HepG2 (cell line): ENCODE data around the gene GOSR1. TPM values are rescaled to one million over a fixed set of nuclear protein-coding genes. Genes with fewer than 3 reads are reported as not detected.

ENCODE experiments used
- ATAC-seq: fragments of 200-7000 bp; cut with Tn5 transposase; 3 replicates; pipeline ENCODE4 v1.9.1; 2020; ENCODE audit warnings: mild to moderate bottlenecking, moderate library complexity
- BruUV-seq: library from RNA; stranded (reverse); fragments of 400-500 nt; replicated peaks from 2 replicates; lab custom pipeline; 2021; lab: Mats Ljungman, UMichigan
- CTCF ChIA-PET: fragments of 300-600 bp; formaldehyde crosslinking; extraction: SDS; loops from one replicate; lab custom pipeline; 2021; ENCODE audit warnings: low total read pairs, inconsistent platforms, low intra/inter-chr PET ratio; lab: Yijun Ruan, JAX
- POLR2A ChIA-PET: fragments of 350-600 bp; sonication (Branson Sonifier 250); formaldehyde crosslinking; loops from one replicate; lab custom pipeline; 2020; ENCODE audit warnings: antibody characterized with exemption, inconsistent platforms; lab: Yijun Ruan, JAX
- DNase-seq: peaks from one replicate; pipeline ENCODE4 v3.0.0-alpha.2; 2015; ENCODE audit warnings: low spot score
- FAIRE-seq: peaks from 3 replicates; lab custom pipeline; 2011; peaks lifted over from hg19 to GRCh38; lab: Jason Lieb, UNC
- H2AFZ ChIP-seq: one replicate; pipeline ENCODE4 v1.6.1; 2011; ENCODE audit warnings: low read length, inconsistent platforms
- H3K27ac ChIP-seq: fragments of 300-600 bp; 3 replicates; pipeline ENCODE4 v1.8.0; 2011; ENCODE audit warnings: mixed run types, mild to moderate bottlenecking, mixed read lengths, low read length, inconsistent platforms; ENCODE audit not compliant: insufficient read depth; ENCODE audit errors: extremely low read length
- H3K27me3 ChIP-seq, 2 experiments: fragments of 200-600 bp in 1 of 2; 2 replicates in 1 of 2; 3 replicates in 1 of 2; pipeline versions ENCODE4 v1.6.0 to v1.8.0; 2011; ENCODE audit warnings: low read length in 2 of 2, mild to moderate bottlenecking in 2 of 2, moderate library complexity in 2 of 2, inconsistent platforms in 1 of 2; ENCODE audit not compliant: insufficient read depth in 2 of 2, control insufficient read depth in 1 of 2
- H3K36me3 ChIP-seq, 2 experiments: fragments of 200-600 bp in 1 of 2; replicated peaks in 1 of 2; 2 replicates in 1 of 2; 3 replicates in 1 of 2; pipeline versions ENCODE4 v1.5.1 to v1.8.0; 2011; ENCODE audit warnings: low read length in 2 of 2, inconsistent platforms in 1 of 2; ENCODE audit not compliant: insufficient read depth in 2 of 2, control insufficient read depth in 1 of 2
- H3K4me1 ChIP-seq: 2 replicates; pipeline ENCODE4 v1.5.1; 2012; ENCODE audit warnings: low read length, inconsistent platforms; ENCODE audit not compliant: insufficient read depth
- H3K4me2 ChIP-seq: 2 replicates; pipeline ENCODE4 v1.6.0; 2011; ENCODE audit warnings: low read depth, low read length, inconsistent platforms
- H3K4me3 ChIP-seq, 3 experiments: fragments of 200-600 bp in 1 of 3; sonication (generic), shearing (Covaris generic) in 1 of 3; replicated peaks in 1 of 3; 2 replicates each; pipeline ENCODE4 v1.5.1; 2011 to 2016; ENCODE audit warnings: low read length in 3 of 3, inconsistent platforms in 2 of 3, low read depth in 2 of 3, mild to moderate bottlenecking in 2 of 3, control low read depth in 1 of 3, mixed read lengths in 1 of 3; ENCODE audit not compliant: insufficient read depth in 1 of 3
- H3K79me2 ChIP-seq: one replicate; pipeline ENCODE4 v1.6.1; 2011; ENCODE audit warnings: low read length, inconsistent platforms; ENCODE audit not compliant: insufficient read depth
- H3K9ac ChIP-seq: 2 replicates; pipeline ENCODE4 v1.6.0; 2011; ENCODE audit warnings: mild to moderate bottlenecking, low read depth, low read length, inconsistent platforms; ENCODE audit not compliant: insufficient read depth
- H3K9me3 ChIP-seq: 2 replicates; pipeline ENCODE4 v1.5.1; 2012; ENCODE audit warnings: mild to moderate bottlenecking, low read length
- H4K20me1 ChIP-seq: 2 replicates; pipeline ENCODE4 v1.6.0; 2011; ENCODE audit warnings: inconsistent platforms, mild to moderate bottlenecking, low read length, moderate library complexity; ENCODE audit not compliant: insufficient read depth
- FOXC1 ChIP-seq: sonication (generic); formaldehyde crosslinking; IDR thresholded peaks from 2 replicates; pipeline ENCODE4 v1.8.0; 2022; ENCODE audit warnings: mild to moderate bottlenecking, missing genetic modification reagents, borderline replicate concordance
- KIAA2018 ChIP-seq: sonication (generic); formaldehyde crosslinking; IDR thresholded peaks from 2 replicates; pipeline ENCODE4 v1.5.0; 2020; ENCODE audit warnings: mild to moderate bottlenecking, missing genetic modification reagents, borderline replicate concordance
- NFATC3 ChIP-seq: sonication (generic); formaldehyde crosslinking; IDR thresholded peaks from 2 replicates; pipeline ENCODE4 v1.5.1; 2020; ENCODE audit warnings: mild to moderate bottlenecking, missing genetic modification reagents
- ONECUT2 ChIP-seq: sonication (generic); formaldehyde crosslinking; IDR thresholded peaks from 2 replicates; pipeline ENCODE4 v1.4.0; 2020; ENCODE audit warnings: missing genetic modification reagents
- PLRG1 ChIP-seq: fragments of 450-650 bp; conservative IDR thresholded peaks from 2 replicates; pipeline ENCODE4 v1.6.1; 2016
- SMC3 ChIP-seq: IDR thresholded peaks from 2 replicates; pipeline ENCODE4 v1.6.1; 2011; ENCODE audit warnings: low read length, improper control_type of control experiment
- ZNF230 ChIP-seq: sonication (generic); formaldehyde crosslinking; IDR thresholded peaks from 2 replicates; pipeline ENCODE4 v1.4.0; 2020; ENCODE audit warnings: mild to moderate bottlenecking, missing genetic modification reagents
- ZNF556 ChIP-seq: sonication (generic); formaldehyde crosslinking; IDR thresholded peaks from 2 replicates; pipeline ENCODE4 v1.4.0; 2020; ENCODE audit warnings: mild to moderate bottlenecking, missing genetic modification reagents, borderline replicate concordance
- ZNF644 ChIP-seq: IDR thresholded peaks from 2 replicates; pipeline ENCODE4 v1.6.1; 2016; ENCODE audit warnings: low read depth
- ZNF737 ChIP-seq: sonication (generic); formaldehyde crosslinking; IDR thresholded peaks from 2 replicates; pipeline ENCODE4 v1.5.0; 2020; ENCODE audit warnings: missing genetic modification reagents, mild to moderate bottlenecking, borderline replicate concordance
- WGBS: methylation state at CpG from one replicate; pipeline ENCODE4 v1.1.6; 2017; ENCODE audit warnings: low lambda C conversion rate; 5-methylcytosine and 5-hydroxymethylcytosine counted together
- in situ Hi-C: cut with HindIII; loops from 2 replicates; pipeline ENCODE4 v1.10.0; 2017; ENCODE audit warnings: low pct_unique_long_range_greater_than_20kb; ENCODE audit not compliant: extremely low pct_ligation_motif_present
- intact Hi-C: fragments of 100-400 bp; cut with micrococcal nuclease; formaldehyde crosslinking; loops from one replicate; pipeline ENCODE4 v1.10.0; 2022; ENCODE audit not compliant: unreplicated experiment
- polyA plus RNA-seq, 8 experiments: library from polyadenylated mRNA; depleted of rRNA in 3 of 8; stranded (reverse) in 7 of 8; unstranded in 1 of 8; fragments of >200 nt; fragmentation: Illumina TruSeq in 4 of 8; extraction: Trizol in 4 of 8; gene quantifications; 2 replicates each; pipeline versions ENCODE4 v1.2.1 to v1.2.3, GENCODE V29; 2011 to 2016; ENCODE audit warnings: low read depth in 4 of 8, missing spikeins in 1 of 8, mixed read lengths in 1 of 8; ENCODE audit not compliant: insufficient read depth in 1 of 8
- total RNA-seq, 5 experiments: library from RNA; depleted of rRNA; stranded (reverse); fragments of >200 nt; fragmentation: Illumina TruSeq; extraction: Trizol; gene quantifications; 2 replicates each; pipeline ENCODE4 v1.2.3, GENCODE V29; 2016; ENCODE audit warnings: low read depth in 1 of 5
- TF ChIP-seq, protein P1 (sequence below): sonication (generic); formaldehyde crosslinking; IDR thresholded peaks from 2 replicates; pipeline ENCODE4 v1.5.0; 2020; ENCODE audit warnings: missing genetic modification reagents

The GOSR1 gene
- total and polyA plus RNA-seq, 2 of the 13 experiments (the other 11 are each of a cell fraction or from before 2014, with no cell fraction given), result 15.8 to 37.0 TPM

DNA sequence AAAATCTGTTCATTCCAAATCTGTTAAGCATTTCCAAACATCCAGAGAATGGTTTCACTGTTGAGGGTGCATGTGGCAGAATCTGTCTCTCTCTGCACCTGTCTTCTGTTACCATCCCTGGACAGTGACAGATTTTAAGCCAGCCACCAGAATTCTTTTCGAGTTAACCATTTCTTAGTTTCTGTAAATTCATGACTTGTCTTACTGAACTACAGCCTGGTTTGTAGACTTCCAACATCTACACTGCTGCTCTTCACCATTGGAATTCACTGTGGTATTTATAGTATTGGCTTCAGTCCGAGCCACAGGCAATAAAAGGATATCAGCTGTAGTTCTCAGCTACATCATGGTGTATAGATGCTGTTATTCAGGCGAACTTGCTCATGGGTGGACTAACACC is 47.6 kb downstream of the GOSR1 start:
- no peak for FAIRE-seq

DNA sequence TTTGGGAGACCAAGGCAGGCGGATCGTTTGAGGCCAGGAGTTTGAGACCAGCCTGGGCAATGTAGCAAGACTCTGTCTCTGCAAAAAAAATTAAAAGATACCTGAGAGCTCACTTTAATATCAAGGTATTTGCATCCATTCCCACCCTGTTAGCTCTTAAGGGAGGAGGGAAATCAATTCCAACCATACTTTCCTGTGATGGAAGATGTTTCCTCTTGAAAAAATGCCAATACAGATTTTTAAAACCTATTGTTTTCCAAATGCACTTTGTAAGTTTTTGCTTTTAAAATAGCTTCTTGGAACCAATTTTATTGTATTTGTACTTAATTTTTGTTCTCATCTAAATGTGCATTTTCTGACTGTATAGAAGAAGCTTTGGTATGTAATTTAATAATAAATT is 49.2 kb downstream of the GOSR1 start:
- intact Hi-C loops (no loop called here), in situ Hi-C loops (no loop called here)
- no peaks in the 10 kb centered on the region for H3K4me1 ChIP-seq
- H3K9me3 ChIP-seq, result no peaks in the 10 kb centered on the region
- POLR2A ChIA-PET, result no interaction called here
- CTCF ChIA-PET, result no interaction called here
- no peak overlapping the region for H3K9ac ChIP-seq
- peaks cover 2 to 20% of the 10 kb centered on the region in 2 experiments; a peak in 4 of 5 replicates for H3K36me3 ChIP-seq
- no peak overlapping the region for H2AFZ ChIP-seq
- ATAC-seq (no peak), DNase-seq (no peak), FAIRE-seq (no peak)
- no peak overlapping the region for H3K4me2 ChIP-seq
- no peaks in the 10 kb centered on the region for H3K27me3 ChIP-seq
- no peak overlapping the region for H3K27ac ChIP-seq
- no peaks in the 10 kb centered on the region for H3K79me2 ChIP-seq
- BruUV-seq, result no TSS peak
- no peaks in the 10 kb centered on the region for H4K20me1 ChIP-seq
- no peak overlapping the region for H3K4me3 ChIP-seq
- WGBS, result 89% methylated on average over 2 of the region's 2 CpGs
- TF ChIP-seq ZNF556 (CRISPR knock-in tag) (no peak), KIAA2018 (no peak), ZNF644 (CRISPR knock-in tag) (no peak), NFATC3 (CRISPR knock-in tag) (no peak)
- TF ChIP-seq, protein P1, sequence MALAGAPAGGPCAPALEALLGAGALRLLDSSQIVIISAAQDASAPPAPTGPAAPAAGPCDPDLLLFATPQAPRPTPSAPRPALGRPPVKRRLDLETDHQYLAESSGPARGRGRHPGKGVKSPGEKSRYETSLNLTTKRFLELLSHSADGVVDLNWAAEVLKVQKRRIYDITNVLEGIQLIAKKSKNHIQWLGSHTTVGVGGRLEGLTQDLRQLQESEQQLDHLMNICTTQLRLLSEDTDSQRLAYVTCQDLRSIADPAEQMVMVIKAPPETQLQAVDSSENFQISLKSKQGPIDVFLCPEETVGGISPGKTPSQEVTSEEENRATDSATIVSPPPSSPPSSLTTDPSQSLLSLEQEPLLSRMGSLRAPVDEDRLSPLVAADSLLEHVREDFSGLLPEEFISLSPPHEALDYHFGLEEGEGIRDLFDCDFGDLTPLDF, result no peak

More for the DNA sequence above, 47.6 kb downstream of the GOSR1 start:
- ChIA-PET POLR2A (no interaction called here), CTCF (no interaction called here)
- no peak for DNase-seq
- no peak for TF ChIP-seq SMC3
- no peak for TF ChIP-seq ONECUT2 (CRISPR knock-in tag)
- TF ChIP-seq ZNF737 (CRISPR knock-in tag), result no peak
- TF ChIP-seq ZNF230, result no peak
- TF ChIP-seq PLRG1, result no peak
- TF ChIP-seq FOXC1, result no peak
- in situ Hi-C loops, result no loop called here
- WGBS, result 97% methylated on average over 3 of the region's 3 CpGs
- no peak overlapping the region for H3K4me3 ChIP-seq
- no peak overlapping the region for H2AFZ ChIP-seq
- no peak overlapping the region for H3K4me2 ChIP-seq
- no peaks in the 10 kb centered on the region for H4K20me1 ChIP-seq
- H3K9ac ChIP-seq, result no peak overlapping the region
- no peak overlapping the region for H3K27ac ChIP-seq
- no peaks in the 10 kb centered on the region for H3K79me2 ChIP-seq
- no peaks in the 10 kb centered on the region for H3K4me1 ChIP-seq
- peaks cover 4 to 31% of the 10 kb centered on the region in 2 experiments; a peak in 4 of 5 replicates for H3K36me3 ChIP-seq
- H3K9me3 ChIP-seq, result no peaks in the 10 kb centered on the region
- H3K27me3 ChIP-seq, result no peaks in the 10 kb centered on the region
- no peak for ATAC-seq
- no TSS peak for BruUV-seq
- intact Hi-C loops, result no loop called here
